Measurements from ENCODE around the gene CPE.
"Not testable (repeated sequence)": the region's sequence is repeated elsewhere in the genome, so short reads cannot be mapped to it uniquely, and the experiment has no call there.

CPE gene

GRCh38 chr4:165332502-165332901, 46.3 kb upstream of the CPE start:
- H4K8ac ChIP-seq (ENCODE audit: low read depth, low read length): no peak overlapping the region
- peak overlapping the region; percentile 49 for H3K9ac ChIP-seq (ENCODE audit: low read length)
- no peak overlapping the region for H3K4me3 ChIP-seq (ENCODE audit: low read length)
- H3K4me1 ChIP-seq (ENCODE audit: control insufficient read depth, low read depth, low read length): peaks cover 1% of the 10 kb centered on the region
- H3K79me1 ChIP-seq (ENCODE audit: low read length): peaks cover 6% of the 10 kb centered on the region
- no peak overlapping the region for H2BK120ac ChIP-seq (ENCODE audit: low read depth, low read length)
- H2BK5ac ChIP-seq (ENCODE audit: low read length): no peak overlapping the region
- no peak overlapping the region for H3K4ac ChIP-seq (ENCODE audit: low read depth, low read length)
- H3K27me3 ChIP-seq (ENCODE audit: insufficient read depth, low read length, poor library complexity): no peaks in the 10 kb centered on the region
- no peak overlapping the region for H3K23ac ChIP-seq (ENCODE audit: low read length)
- no peak overlapping the region for H2BK15ac ChIP-seq (replicated peaks; ENCODE audit: low read depth)
- peaks cover 84% of the 10 kb centered on the region for H3K79me2 ChIP-seq (ENCODE audit: control insufficient read depth, insufficient read depth, low read length)
- no peak overlapping the region for H3K56ac ChIP-seq (ENCODE audit: low read length)
- H2AK5ac ChIP-seq (ENCODE audit: low read length): no peak overlapping the region
- DNase-seq: no peak
- peak overlapping the region; percentile 42 for H3K4me2 ChIP-seq (ENCODE audit: low read length)
- no CpG with 5 or more reads among the region's 1 CpG for WGBS (ENCODE audit: extremely low coverage, insufficient coverage, low lambda C conversion rate)
- no peak overlapping the region for H3K18ac ChIP-seq (ENCODE audit: low read length)
- H3K36me3 ChIP-seq (ENCODE audit: control insufficient read depth, insufficient read depth, low read length): no peaks in the 10 kb centered on the region
- H3K27ac ChIP-seq (ENCODE audit: low read depth, low read length): no peak overlapping the region
- H4K5ac ChIP-seq (ENCODE audit: low read length): no peak overlapping the region

DNA sequence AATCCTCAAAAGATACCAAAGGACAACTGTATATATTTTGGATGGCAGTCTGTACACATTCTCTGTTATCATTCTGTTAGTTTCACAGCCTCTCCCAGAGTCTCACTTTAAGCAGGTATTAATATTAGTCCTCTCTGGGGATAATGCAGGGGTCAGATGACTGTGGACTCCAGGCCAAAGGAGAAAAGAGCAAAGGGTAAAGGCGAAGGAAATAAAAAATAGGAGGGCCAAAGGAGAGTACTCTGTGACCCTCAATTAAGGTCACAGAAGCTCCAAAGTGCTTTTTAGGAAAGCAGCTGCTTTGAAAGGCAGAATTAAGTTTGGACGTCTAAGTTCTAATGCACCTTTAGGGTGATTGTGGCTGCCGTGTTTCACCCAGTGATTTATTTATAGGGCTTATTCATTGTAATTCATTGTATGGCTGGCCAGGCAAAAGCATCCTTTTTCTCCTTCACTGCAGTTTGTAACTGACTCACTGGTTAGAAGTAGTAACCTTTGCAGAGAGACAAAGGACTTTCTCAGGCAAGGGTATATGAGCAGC, 43.6 kb upstream of the CPE start:
- Histone ChIP-seq H3K4me3 (ENCODE audit: low read length) (no peak overlapping the region), H3K9ac (ENCODE audit: low read length) (no peak overlapping the region), H4K8ac (ENCODE audit: low read depth, low read length) (no peak overlapping the region), H3K79me2 (ENCODE audit: control insufficient read depth, insufficient read depth, low read length) (peaks cover 57% of the 10 kb centered on the region), H2BK120ac (ENCODE audit: low read depth, low read length) (no peak overlapping the region), H3K4ac (ENCODE audit: low read depth, low read length) (no peak overlapping the region), H2BK5ac (ENCODE audit: low read length) (no peak overlapping the region), H2AK5ac (ENCODE audit: low read length) (no peak overlapping the region), H2BK15ac (replicated peaks; ENCODE audit: low read depth) (no peak overlapping the region), H3K4me2 (ENCODE audit: low read length) (no peak overlapping the region), H3K79me1 (ENCODE audit: low read length) (peaks cover 4% of the 10 kb centered on the region), H3K27me3 (ENCODE audit: insufficient read depth, low read length, poor library complexity) (no peaks in the 10 kb centered on the region), H3K4me1 (ENCODE audit: control insufficient read depth, low read depth, low read length) (peaks cover 1% of the 10 kb centered on the region), H3K36me3 (ENCODE audit: control insufficient read depth, insufficient read depth, low read length) (peaks cover 1% of the 10 kb centered on the region), H3K56ac (ENCODE audit: low read length) (no peak overlapping the region), H3K27ac (ENCODE audit: low read depth, low read length) (no peak overlapping the region), H3K23ac (ENCODE audit: low read length) (no peak overlapping the region), H4K5ac (ENCODE audit: low read length) (no peak overlapping the region), H3K18ac (ENCODE audit: low read length) (no peak overlapping the region)
- WGBS (ENCODE audit: extremely low coverage, insufficient coverage, low lambda C conversion rate): no CpG with 5 or more reads among the region's 3 CpGs
- DNase-seq: no peak

- H3K56ac ChIP-seq (ENCODE audit: low read length): no peak overlapping the region
- H3K36me3 ChIP-seq (ENCODE audit: control insufficient read depth, insufficient read depth, low read length): peaks cover 3% of the 10 kb centered on the region
- H3K27me3 ChIP-seq (ENCODE audit: insufficient read depth, low read length, poor library complexity): no peaks in the 10 kb centered on the region
- H3K79me1 ChIP-seq (ENCODE audit: low read length): peaks cover 4% of the 10 kb centered on the region
- H3K18ac ChIP-seq (ENCODE audit: low read length): no peak overlapping the region
- H3K4me3 ChIP-seq (ENCODE audit: low read length): no peak overlapping the region
- no peak overlapping the region for H3K4ac ChIP-seq (ENCODE audit: low read depth, low read length)
- H3K23ac ChIP-seq (ENCODE audit: low read length): no peak overlapping the region
- H2BK120ac ChIP-seq (ENCODE audit: low read depth, low read length): no peak overlapping the region
- no peak overlapping the region for H4K5ac ChIP-seq (ENCODE audit: low read length)
- peaks cover 42% of the 10 kb centered on the region for H3K79me2 ChIP-seq (ENCODE audit: control insufficient read depth, insufficient read depth, low read length)
- H3K4me1 ChIP-seq (ENCODE audit: control insufficient read depth, low read depth, low read length): peaks cover 1% of the 10 kb centered on the region
- no peak overlapping the region for H4K8ac ChIP-seq (ENCODE audit: low read depth, low read length)
- no CpG with 5 or more reads among the region's 6 CpGs for WGBS (ENCODE audit: extremely low coverage, insufficient coverage, low lambda C conversion rate)
- no peak overlapping the region for H3K9ac ChIP-seq (ENCODE audit: low read length)
- no peak overlapping the region for H2BK15ac ChIP-seq (replicated peaks; ENCODE audit: low read depth)
- DNase-seq: no peak
- H3K4me2 ChIP-seq (ENCODE audit: low read length): no peak overlapping the region
- no peak overlapping the region for H3K27ac ChIP-seq (ENCODE audit: low read depth, low read length)
- no peak overlapping the region for H2BK5ac ChIP-seq (ENCODE audit: low read length)
- H2AK5ac ChIP-seq (ENCODE audit: low read length): no peak overlapping the region
These were observed 42.1 kb upstream of the CPE start for GRCh38 chr4:165336743-165337142.

DNA sequence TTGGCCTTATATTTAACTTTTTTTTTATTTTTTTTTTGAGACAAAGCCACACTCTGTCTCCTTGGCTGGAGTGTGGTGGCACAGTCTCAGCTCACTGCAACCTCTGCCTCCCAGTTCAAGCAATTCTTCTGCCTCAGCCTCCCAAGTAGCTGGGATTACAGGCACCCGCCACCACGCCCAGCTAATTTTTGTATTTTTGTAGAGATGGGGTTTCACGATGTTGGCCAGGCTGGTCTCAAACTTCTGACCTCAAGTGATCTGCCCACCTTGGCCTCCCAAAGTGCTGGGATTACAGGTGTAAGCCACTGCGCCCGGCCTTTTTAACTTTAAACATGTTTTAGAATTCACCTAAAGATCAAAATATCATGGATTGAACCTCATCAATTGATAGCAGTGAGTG, 36.5 kb upstream of the CPE start:
- WGBS (ENCODE audit: extremely low coverage, insufficient coverage, low lambda C conversion rate): no CpG with 5 or more reads among the region's 5 CpGs
- H3K56ac ChIP-seq (ENCODE audit: low read length); H2BK120ac ChIP-seq (ENCODE audit: low read depth, low read length); H3K36me3 ChIP-seq (ENCODE audit: control insufficient read depth, insufficient read depth, low read length); H3K27me3 ChIP-seq (ENCODE audit: insufficient read depth, low read length, poor library complexity); H2AK5ac ChIP-seq (ENCODE audit: low read length); H2BK15ac ChIP-seq (replicated peaks; ENCODE audit: low read depth); H3K4me2 ChIP-seq (ENCODE audit: low read length); H3K4ac ChIP-seq (ENCODE audit: low read depth, low read length); H3K79me2 ChIP-seq (ENCODE audit: control insufficient read depth, insufficient read depth, low read length); H3K23ac ChIP-seq (ENCODE audit: low read length); H3K4me1 ChIP-seq (ENCODE audit: control insufficient read depth, low read depth, low read length); H4K5ac ChIP-seq (ENCODE audit: low read length); H3K27ac ChIP-seq (ENCODE audit: low read depth, low read length); H4K8ac ChIP-seq (ENCODE audit: low read depth, low read length); H3K18ac ChIP-seq (ENCODE audit: low read length); H3K9ac ChIP-seq (ENCODE audit: low read length); H3K79me1 ChIP-seq (ENCODE audit: low read length); DNase-seq; H2BK5ac ChIP-seq (ENCODE audit: low read length); H3K4me3 ChIP-seq (ENCODE audit: low read length): not testable (repeated sequence)

DNA sequence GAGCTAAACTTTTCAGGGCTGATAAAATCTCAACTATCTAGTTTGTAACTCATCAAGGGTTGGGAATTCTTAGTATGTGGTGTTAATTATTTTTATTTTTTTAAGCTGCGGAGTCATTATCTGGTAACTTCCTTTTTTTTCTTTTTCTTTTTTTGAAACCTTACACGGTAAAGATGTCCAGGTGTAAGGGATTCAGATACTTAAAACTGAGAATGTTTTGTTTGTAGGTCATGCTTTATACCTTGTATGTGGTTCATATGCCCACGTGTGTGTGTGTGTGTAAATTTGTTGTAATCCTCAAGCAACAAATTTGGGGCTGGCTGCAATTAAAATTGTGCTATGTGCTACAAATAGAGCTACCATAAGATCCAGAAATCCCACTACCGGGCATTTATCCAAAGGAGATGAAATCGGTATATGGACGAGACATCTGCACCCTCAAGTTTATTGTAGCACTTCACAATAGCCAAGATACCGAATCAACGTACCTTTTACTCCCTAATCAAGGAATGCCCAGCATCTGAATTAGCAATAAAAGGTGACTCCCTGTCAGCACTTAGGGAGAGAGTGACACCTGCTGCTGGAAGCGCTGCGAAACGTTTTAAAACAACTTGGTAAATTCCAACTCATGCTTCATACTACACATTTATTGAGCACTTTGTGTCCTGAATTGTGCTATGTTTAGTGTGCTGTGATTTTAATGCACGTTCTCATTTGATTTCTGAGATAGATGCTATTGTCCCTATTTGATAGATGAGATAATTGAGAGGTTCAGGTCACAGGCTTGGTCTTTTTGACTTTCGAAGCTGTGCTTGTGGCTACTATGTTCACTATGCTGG, 35.2 kb upstream of the CPE start:
- Histone ChIP-seq H3K56ac (ENCODE audit: low read length) (no peak overlapping the region), H3K27me3 (ENCODE audit: insufficient read depth, low read length, poor library complexity) (no peaks in the 10 kb centered on the region), H4K8ac (ENCODE audit: low read depth, low read length) (no peak overlapping the region), H3K4ac (ENCODE audit: low read depth, low read length) (no peak overlapping the region), H2AK5ac (ENCODE audit: low read length) (no peak overlapping the region), H3K79me2 (ENCODE audit: control insufficient read depth, insufficient read depth, low read length) (no peaks in the 10 kb centered on the region), H2BK15ac (replicated peaks; ENCODE audit: low read depth) (no peak overlapping the region), H3K4me3 (ENCODE audit: low read length) (no peak overlapping the region), H3K9ac (ENCODE audit: low read length) (no peak overlapping the region), H3K27ac (ENCODE audit: low read depth, low read length) (no peak overlapping the region), H2BK120ac (ENCODE audit: low read depth, low read length) (no peak overlapping the region), H3K4me2 (ENCODE audit: low read length) (no peak overlapping the region), H3K36me3 (ENCODE audit: control insufficient read depth, insufficient read depth, low read length) (peaks cover 3% of the 10 kb centered on the region), H3K79me1 (ENCODE audit: low read length) (no peaks in the 10 kb centered on the region), H2BK5ac (ENCODE audit: low read length) (no peak overlapping the region), H3K4me1 (ENCODE audit: control insufficient read depth, low read depth, low read length) (no peaks in the 10 kb centered on the region), H4K5ac (ENCODE audit: low read length) (no peak overlapping the region), H3K18ac (ENCODE audit: low read length) (no peak overlapping the region), H3K23ac (ENCODE audit: low read length) (no peak overlapping the region)
- WGBS (ENCODE audit: extremely low coverage, insufficient coverage, low lambda C conversion rate): no CpG with 5 or more reads among the region's 13 CpGs
- DNase-seq: peak; percentile 37
